NOMO-1 treated with dmso at 0.1 percent for 144 hours (cell line): Measurements from ENCODE around the gene EFHC1.

Experiments
- DNase-seq: peaks from one replicate; lab custom pipeline; 2025; ENCODE audit not compliant: unreplicated experiment; lab: John Stamatoyannopoulos, UW

The EFHC1 gene

GRCh38 chr6:52551483-52552277, 131.5 kb downstream of the EFHC1 start:
- no peak for DNase-seq

GRCh38 chr6:52552278-52552643, 132.1 kb downstream of the EFHC1 start:
- DNase-seq, result no peak

GRCh38 chr6:52553158-52553557, 133.0 kb downstream of the EFHC1 start:
- no peak for DNase-seq

GRCh38 chr6:52553719-52554118, 133.6 kb downstream of the EFHC1 start:
- DNase-seq, result no peak

DNA sequence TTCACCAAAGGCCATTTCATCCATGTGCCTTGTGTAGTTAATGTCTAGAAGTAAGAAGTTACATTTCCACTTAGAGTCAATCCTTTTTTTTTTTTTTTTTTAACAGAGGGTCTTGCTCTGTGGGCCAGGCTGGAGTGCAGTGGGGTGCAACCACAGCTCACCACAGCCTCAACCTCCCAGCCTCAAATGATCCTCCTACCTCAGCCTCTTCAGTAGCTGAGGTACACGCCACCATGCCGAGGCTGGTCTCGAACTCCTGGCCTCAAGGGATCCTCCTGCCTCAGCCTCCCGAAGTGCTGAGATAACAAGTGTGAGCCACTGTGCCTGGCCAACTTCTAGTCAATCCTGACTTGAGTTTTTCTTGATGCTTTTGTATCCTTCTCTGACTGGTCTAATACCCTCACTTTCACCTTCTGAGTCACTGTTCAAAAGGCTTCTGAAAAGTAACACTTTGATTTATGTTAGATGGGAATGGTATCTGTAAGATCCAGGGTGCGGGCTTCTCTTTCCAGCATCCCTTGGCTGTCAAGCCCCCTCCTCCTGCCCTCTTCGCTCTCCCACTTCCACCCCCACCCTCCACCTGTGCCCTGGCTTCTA, 134.6 kb downstream of the EFHC1 start:
- DNase-seq, result no peak

DNA sequence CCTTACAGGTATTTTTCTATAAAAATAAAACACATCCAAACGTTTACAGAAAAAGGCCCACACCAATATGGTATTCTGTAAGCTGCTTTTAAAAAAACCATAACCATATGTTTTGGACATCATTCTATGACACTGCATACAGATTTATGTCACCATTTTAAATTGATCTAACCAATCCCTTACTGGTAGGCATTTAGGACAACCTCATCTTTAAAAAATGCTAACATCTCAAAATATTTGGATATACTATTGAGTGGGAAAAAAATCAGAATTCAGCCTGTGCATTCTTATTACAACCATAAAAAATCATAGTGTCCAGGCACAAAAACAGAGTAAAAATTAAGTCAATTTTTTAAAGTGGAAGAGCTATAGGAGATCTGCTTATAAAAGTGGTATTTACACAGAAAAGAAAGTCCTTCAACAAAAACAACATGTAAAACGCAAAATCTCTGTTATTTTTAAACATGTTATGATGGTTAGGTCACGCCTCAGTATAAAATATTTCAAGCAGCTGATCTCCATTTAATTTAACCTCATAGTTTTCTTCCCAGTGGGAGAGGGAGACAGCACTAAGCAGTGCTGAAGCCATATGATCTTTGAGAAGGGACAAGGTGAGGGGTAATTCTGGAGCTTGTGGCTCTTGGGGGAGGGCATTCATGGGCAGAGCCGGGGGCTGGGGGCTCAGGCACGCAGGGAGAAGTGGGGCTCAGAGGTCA, 135.5 kb downstream of the EFHC1 start:
- no peak for DNase-seq

GRCh38 chr6:52557389-52558265, 137.5 kb downstream of the EFHC1 start:
- no peak for DNase-seq

- DNase-seq, result no peak
Observed at GRCh38 chr6:52558266-52559000, 138.3 kb downstream of the EFHC1 start.

- DNase-seq, result no peak
Observed at GRCh38 chr6:52560462-52560861, 140.3 kb downstream of the EFHC1 start.

DNA sequence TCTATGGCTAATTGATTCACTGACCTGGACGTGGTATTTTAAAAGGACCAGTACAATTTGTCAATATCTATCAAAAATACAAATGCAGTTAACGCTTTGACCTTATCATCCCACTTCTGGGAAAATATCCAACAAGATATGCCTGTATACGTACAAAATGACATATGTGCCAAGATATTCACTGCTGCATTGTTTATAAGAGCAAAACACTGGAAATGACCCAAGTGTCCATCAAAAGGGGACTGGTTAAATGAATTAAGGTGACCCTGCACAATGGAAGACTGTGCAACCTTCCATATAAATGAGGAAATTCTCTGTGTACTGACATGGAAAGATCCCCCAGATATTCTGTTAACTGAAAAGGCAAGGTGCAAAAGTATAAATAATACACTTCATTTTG, 142.8 kb downstream of the EFHC1 start:
- DNase-seq, result no peak

DNA sequence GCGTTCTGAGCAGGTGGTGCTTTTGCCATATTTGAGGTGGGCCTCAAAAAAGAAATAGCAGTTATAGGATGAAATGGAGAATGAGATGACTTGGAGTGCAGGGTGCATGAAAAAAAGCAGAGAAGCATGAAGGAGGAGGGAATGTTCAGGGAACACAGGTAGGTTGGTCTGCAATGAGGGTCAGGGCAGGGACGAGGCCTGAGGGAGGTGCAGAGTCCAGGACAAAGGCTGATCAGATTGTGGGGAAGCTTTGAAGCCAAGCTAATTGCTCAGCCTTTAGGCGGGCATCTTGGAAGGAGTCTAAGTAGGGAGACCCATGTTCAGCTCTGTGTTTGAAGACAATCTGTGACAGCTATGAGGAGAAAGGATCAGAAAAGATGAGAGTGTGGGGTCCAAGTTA, 144.7 kb downstream of the EFHC1 start:
- DNase-seq, result no peak

- DNase-seq, result no peak
Observed at GRCh38 chr6:52566201-52566600, 146.1 kb downstream of the EFHC1 start.

DNA sequence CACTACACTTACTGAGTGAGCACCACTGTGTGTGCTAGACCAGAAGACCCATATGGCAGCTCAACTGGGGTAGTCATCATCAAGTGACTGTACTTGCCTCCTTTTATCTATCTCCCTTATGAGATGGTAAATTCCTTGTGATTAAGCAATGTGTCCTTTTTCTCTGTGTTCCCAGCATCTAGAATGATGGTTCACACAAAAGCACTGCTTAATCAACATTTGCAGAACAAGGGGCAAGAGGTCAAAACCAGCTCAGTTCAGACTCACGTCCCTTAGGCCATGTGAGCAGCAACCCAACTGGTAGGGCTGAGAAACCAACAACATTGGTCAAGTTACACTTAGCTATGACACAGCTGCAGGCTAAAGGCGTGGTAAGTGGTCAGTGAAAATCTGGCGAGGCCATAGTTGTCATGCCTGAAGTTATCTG, 146.7 kb downstream of the EFHC1 start:
- DNase-seq, result no peak

- DNase-seq, result no peak
Observed at GRCh38 chr6:52568320-52568719, 148.2 kb downstream of the EFHC1 start.

- no peak for DNase-seq
Observed at GRCh38 chr6:52570291-52570700, 150.2 kb downstream of the EFHC1 start.

DNA sequence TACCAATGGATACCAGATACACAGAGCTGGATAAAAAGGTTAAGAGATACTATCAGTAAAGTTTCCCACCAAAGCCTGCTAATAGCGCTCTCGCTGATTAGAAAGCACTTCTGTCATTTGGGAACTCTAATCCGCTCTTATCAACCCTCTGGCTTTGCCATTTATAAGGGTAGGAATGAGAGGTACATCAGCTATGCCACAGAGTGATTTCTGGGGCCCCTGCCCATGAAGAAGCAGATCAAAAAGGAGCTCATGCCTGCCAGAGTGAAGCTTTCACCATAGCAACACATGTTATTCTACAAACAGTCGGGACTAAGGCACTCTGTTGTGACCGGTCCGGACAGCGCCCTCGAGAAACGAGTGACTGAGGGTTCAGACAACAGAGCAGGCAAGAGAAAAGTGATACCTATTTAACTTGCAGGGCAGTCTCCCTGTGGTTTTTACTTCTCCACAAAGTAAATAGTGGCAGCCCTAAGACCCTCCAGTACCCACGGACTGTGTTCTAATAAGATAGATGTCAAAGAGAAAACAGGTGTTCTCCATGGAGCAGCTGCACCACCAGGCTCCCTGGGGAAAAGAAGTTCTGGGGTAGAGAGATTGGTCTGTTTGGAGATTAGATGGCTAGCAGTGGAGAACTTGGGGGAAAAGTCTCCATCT, 151.1 kb downstream of the EFHC1 start:
- no peak for DNase-seq

- DNase-seq, result no peak
Observed at GRCh38 chr6:52572536-52572935, 152.4 kb downstream of the EFHC1 start.

- no peak for DNase-seq
Observed at GRCh38 chr6:52573295-52573694, 153.2 kb downstream of the EFHC1 start.
